Mesendoderm (in vitro differentiated cells): Measurements from ENCODE around the gene SLC51A.

Source experiments
- DNase-seq: peaks from one replicate; pipeline ENCODE4 v3.0.0; 2013
- H2AK5ac ChIP-seq: 2 replicates; pipeline ENCODE4 v1.6.1; 2013; ENCODE audit warnings: low read length, inconsistent platforms
- H2BK120ac ChIP-seq: 2 replicates; pipeline ENCODE4 v1.6.1; 2013; ENCODE audit warnings: low read depth, mild to moderate bottlenecking, low read length, moderate library complexity, mixed read lengths
- H2BK15ac ChIP-seq: replicated peaks from 2 replicates; pipeline ENCODE4 v1.6.1; 2013; ENCODE audit warnings: low read depth, mild to moderate bottlenecking, moderate library complexity
- H2BK5ac ChIP-seq: 2 replicates; pipeline ENCODE4 v1.6.1; 2013; ENCODE audit warnings: low read length, inconsistent platforms
- H3K18ac ChIP-seq: 2 replicates; pipeline ENCODE4 v1.6.1; 2013; ENCODE audit warnings: mild to moderate bottlenecking, low read length, mixed read lengths
- H3K23ac ChIP-seq: one replicate; pipeline ENCODE4 v1.6.1; 2013; ENCODE audit warnings: low read length
- H3K27ac ChIP-seq: 2 replicates; pipeline ENCODE4 v1.5.1; 2013; ENCODE audit warnings: low read depth, mild to moderate bottlenecking, inconsistent platforms, low read length, moderate library complexity
- H3K27me3 ChIP-seq: 2 replicates; pipeline ENCODE4 v1.6.1; 2013; ENCODE audit warnings: low read length, control low read depth, mild to moderate bottlenecking, inconsistent platforms; ENCODE audit not compliant: insufficient read depth, poor library complexity
- H3K36me3 ChIP-seq: 2 replicates; pipeline ENCODE4 v1.6.1; 2013; ENCODE audit warnings: low read length, inconsistent platforms; ENCODE audit not compliant: control insufficient read depth, insufficient read depth
- H3K4ac ChIP-seq: one replicate; pipeline ENCODE4 v1.6.1; 2013; ENCODE audit warnings: low read depth, mild to moderate bottlenecking, low read length, moderate library complexity
- H3K4me1 ChIP-seq: 2 replicates; pipeline ENCODE4 v1.6.1; 2013; ENCODE audit warnings: low read depth, low read length, inconsistent platforms; ENCODE audit not compliant: control insufficient read depth
- H3K4me2 ChIP-seq: 2 replicates; pipeline ENCODE4 v1.6.1; 2013; ENCODE audit warnings: low read length
- H3K4me3 ChIP-seq: 2 replicates; pipeline ENCODE4 v1.5.1; 2013; ENCODE audit warnings: mild to moderate bottlenecking, low read length
- H3K56ac ChIP-seq: one replicate; pipeline ENCODE4 v1.6.1; 2013; ENCODE audit warnings: low read length
- H3K79me1 ChIP-seq: 2 replicates; pipeline ENCODE4 v1.6.1; 2013; ENCODE audit warnings: low read length, inconsistent platforms
- H3K79me2 ChIP-seq: 2 replicates; pipeline ENCODE4 v1.6.1; 2013; ENCODE audit warnings: mild to moderate bottlenecking, low read length; ENCODE audit not compliant: control insufficient read depth, insufficient read depth
- H3K9ac ChIP-seq: 2 replicates; pipeline ENCODE4 v1.6.1; 2013; ENCODE audit warnings: low read length, inconsistent platforms
- H4K5ac ChIP-seq: one replicate; pipeline ENCODE4 v1.6.1; 2013; ENCODE audit warnings: low read length
- H4K8ac ChIP-seq: one replicate; pipeline ENCODE4 v1.6.1; 2013; ENCODE audit warnings: low read depth, mild to moderate bottlenecking, control low read depth, low read length, moderate library complexity
- WGBS: extraction: QIAGEN DNeasy Blood & Tissue Kit; methylation state at CpG from one replicate; pipeline ENCODE4 v1.1.7; 2013; ENCODE audit warnings: low lambda C conversion rate, missing lambda C conversion rate; ENCODE audit not compliant: insufficient coverage; ENCODE audit errors: extremely low coverage; 5-methylcytosine and 5-hydroxymethylcytosine counted together

The SLC51A gene

DNA sequence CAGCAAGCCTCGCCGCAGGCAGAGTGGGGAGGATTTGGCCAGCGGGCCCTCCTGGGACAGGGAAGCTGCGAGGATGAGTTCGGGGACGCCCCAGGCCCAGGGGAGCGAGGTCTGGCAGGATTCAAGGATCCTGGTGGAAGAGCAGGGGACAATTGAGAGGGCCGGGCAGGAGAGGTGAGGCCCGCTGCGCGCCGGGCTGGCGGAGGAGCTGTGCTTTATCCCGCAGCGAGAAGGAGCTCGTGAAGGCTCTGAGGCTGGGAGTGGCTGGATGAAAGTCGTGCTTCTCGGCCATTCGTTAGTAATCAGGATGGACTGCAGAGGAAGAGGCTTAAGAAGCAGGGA lies 3.6 kb downstream of the SLC51A start:
- H3K27me3 ChIP-seq = no peaks in the 10 kb centered on the region
- no peak overlapping the region for H3K23ac ChIP-seq
- H3K56ac ChIP-seq = no peak overlapping the region
- H2BK120ac ChIP-seq = no peak overlapping the region
- no peak overlapping the region for H2AK5ac ChIP-seq
- no peak overlapping the region for H3K9ac ChIP-seq
- DNase-seq = no peak
- no peak overlapping the region for H4K5ac ChIP-seq
- H3K79me1 ChIP-seq = no peaks in the 10 kb centered on the region
- no peak overlapping the region for H2BK5ac ChIP-seq
- no peak overlapping the region for H3K4me3 ChIP-seq
- H3K4ac ChIP-seq = no peak overlapping the region
- H4K8ac ChIP-seq = no peak overlapping the region
- no peak overlapping the region for H2BK15ac ChIP-seq
- no peak overlapping the region for H3K18ac ChIP-seq
- H3K4me2 ChIP-seq = no peak overlapping the region
- no peaks in the 10 kb centered on the region for H3K36me3 ChIP-seq
- H3K4me1 ChIP-seq = no peaks in the 10 kb centered on the region
- H3K27ac ChIP-seq = no peak overlapping the region
- WGBS = no CpG with 5 or more reads among the region's 19 CpGs
- no peaks in the 10 kb centered on the region for H3K79me2 ChIP-seq

DNA sequence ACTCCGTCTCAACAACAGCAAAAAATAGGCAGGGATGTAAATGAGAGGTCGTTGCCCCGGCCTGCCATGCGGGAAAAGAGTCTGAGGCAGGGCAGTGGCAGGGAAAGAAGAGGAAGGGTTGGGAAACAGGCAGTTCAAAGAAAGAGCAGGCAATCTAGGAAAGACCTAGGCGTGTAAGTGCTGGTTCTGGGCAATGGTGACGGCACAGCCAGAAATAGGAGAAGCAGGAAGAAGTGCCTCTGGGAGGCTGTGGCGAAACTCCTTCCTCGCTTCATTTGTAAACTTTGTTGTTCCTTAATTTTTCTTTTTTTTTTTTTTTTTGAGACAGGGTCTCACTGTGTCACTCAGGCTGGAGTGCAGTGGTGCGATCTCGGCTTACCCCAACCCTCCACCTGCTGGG lies 4.3 kb downstream of the SLC51A start:
- Histone ChIP-seq H2BK5ac (no peak overlapping the region), H3K27me3 (no peaks in the 10 kb centered on the region), H3K18ac (no peak overlapping the region), H3K4me2 (no peak overlapping the region), H2AK5ac (no peak overlapping the region), H3K4me3 (no peak overlapping the region), H3K27ac (no peak overlapping the region), H3K79me1 (no peaks in the 10 kb centered on the region), H3K4ac (no peak overlapping the region), H3K56ac (no peak overlapping the region), H4K8ac (no peak overlapping the region), H3K4me1 (no peaks in the 10 kb centered on the region), H2BK120ac (no peak overlapping the region), H2BK15ac (no peak overlapping the region), H3K36me3 (no peaks in the 10 kb centered on the region), H3K23ac (no peak overlapping the region), H4K5ac (no peak overlapping the region), H3K79me2 (no peaks in the 10 kb centered on the region), H3K9ac (no peak overlapping the region)
- no CpG with 5 or more reads among the region's 10 CpGs for WGBS
- no peak for DNase-seq

DNA sequence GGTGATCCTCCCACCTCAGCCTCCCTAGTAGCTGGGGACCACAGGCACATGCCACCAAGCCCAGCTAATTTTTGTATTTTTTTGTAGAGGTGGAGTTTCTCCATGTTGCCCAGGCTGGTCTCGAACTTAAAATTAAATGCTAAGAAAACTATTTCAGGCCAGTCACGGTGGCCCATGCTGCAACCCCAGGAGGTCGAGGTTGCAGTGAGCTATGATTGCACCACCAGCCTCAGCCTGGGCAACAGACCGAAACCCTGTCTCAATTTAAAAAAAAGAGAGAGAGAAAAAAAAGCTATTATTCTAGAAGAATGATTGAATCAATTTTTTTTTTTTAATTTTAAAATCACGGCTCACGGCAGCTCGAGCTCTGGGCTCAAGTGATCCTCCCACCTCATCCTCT lies 4.7 kb downstream of the SLC51A start:
- Histone ChIP-seq H3K56ac (no peak overlapping the region), H3K79me1 (no peaks in the 10 kb centered on the region), H3K79me2 (no peaks in the 10 kb centered on the region), H3K23ac (no peak overlapping the region), H3K9ac (no peak overlapping the region), H2BK120ac (no peak overlapping the region), H2AK5ac (no peak overlapping the region), H3K27ac (no peak overlapping the region), H3K4me1 (no peaks in the 10 kb centered on the region), H3K4ac (no peak overlapping the region), H4K5ac (no peak overlapping the region), H3K18ac (no peak overlapping the region), H4K8ac (no peak overlapping the region), H2BK5ac (no peak overlapping the region), H2BK15ac (no peak overlapping the region), H3K4me2 (no peak overlapping the region), H3K4me3 (no peak overlapping the region), H3K27me3 (no peaks in the 10 kb centered on the region), H3K36me3 (no peaks in the 10 kb centered on the region)
- no CpG with 5 or more reads among the region's 7 CpGs for WGBS
- DNase-seq = no peak

DNA sequence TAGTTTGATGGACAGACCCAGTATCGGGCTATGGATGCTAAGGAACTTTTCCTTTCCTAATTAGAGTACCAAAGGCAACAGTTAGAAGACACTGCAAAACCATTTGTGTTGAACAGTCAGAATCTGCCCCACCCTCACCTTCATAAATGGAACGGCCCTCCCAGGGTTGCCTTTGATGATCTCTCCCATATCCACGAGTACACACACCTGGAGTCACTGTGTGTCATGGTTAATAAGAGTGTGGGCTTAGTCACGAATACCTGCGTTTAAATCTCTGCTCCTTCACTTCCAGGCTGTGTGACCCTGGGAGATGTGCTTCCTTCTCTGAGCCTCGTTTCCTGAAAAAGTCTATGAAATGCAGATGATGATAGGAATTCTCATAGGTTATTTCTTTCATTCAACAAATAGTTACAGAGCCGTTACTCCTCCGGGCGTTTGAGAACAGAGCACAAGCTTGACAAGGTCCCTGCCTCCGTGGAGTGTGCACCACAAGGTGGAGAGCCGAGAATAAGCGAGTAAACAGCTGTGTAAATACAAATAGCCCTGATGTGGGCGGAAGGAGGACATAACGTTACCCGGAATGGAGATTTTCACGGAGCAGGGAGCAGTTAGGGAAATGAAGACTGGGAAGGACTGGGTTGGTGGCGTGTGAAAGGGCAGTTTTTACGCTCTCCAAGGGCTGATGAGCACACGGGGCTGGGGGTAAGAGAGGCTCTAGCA lies 6.7 kb downstream of the SLC51A start:
- Histone ChIP-seq H3K4me2 (no peak overlapping the region), H3K27me3 (no peaks in the 10 kb centered on the region), H3K4ac (no peak overlapping the region), H2BK15ac (no peak overlapping the region), H2BK5ac (no peak overlapping the region), H2BK120ac (no peak overlapping the region), H3K79me1 (no peaks in the 10 kb centered on the region), H3K18ac (no peak overlapping the region), H3K4me1 (no peaks in the 10 kb centered on the region), H3K23ac (no peak overlapping the region), H4K5ac (no peak overlapping the region), H2AK5ac (no peak overlapping the region), H3K56ac (no peak overlapping the region), H3K27ac (no peak overlapping the region), H3K79me2 (no peaks in the 10 kb centered on the region), H3K36me3 (no peaks in the 10 kb centered on the region), H3K4me3 (no peak overlapping the region), H4K8ac (no peak overlapping the region), H3K9ac (no peak overlapping the region)
- DNase-seq = no peak
- no CpG with 5 or more reads among the region's 19 CpGs for WGBS

DNA sequence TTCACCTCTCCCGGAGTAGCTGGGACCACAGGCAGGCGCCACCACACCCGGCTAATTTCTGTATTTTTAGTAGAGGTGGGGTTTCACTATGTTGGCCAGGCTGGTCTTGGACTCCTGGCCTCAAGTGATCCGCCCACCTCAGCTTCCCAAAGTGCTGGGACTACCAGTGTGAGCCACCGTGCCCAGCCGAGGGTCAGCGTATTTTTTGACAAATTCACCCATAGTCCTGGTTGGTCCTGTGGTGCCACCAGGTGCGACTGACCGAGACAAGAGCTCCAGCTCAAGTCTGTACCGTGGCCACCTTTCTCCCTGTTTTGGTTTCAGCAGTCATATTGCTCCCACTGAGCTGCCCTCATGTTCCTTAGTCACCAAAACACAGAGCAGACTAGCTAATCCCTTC lies 8.8 kb downstream of the SLC51A start:
- no peaks in the 10 kb centered on the region for H3K79me1 ChIP-seq
- no peak overlapping the region for H3K27ac ChIP-seq
- no peak overlapping the region for H3K4me3 ChIP-seq
- no peaks in the 10 kb centered on the region for H3K4me1 ChIP-seq
- H2BK120ac ChIP-seq = no peak overlapping the region
- no peak overlapping the region for H2AK5ac ChIP-seq
- H3K36me3 ChIP-seq = no peaks in the 10 kb centered on the region
- no peak for DNase-seq
- H3K23ac ChIP-seq = no peak overlapping the region
- no peak overlapping the region for H3K18ac ChIP-seq
- H3K79me2 ChIP-seq = no peaks in the 10 kb centered on the region
- H4K8ac ChIP-seq = no peak overlapping the region
- H4K5ac ChIP-seq = no peak overlapping the region
- WGBS = no CpG with 5 or more reads among the region's 10 CpGs
- H3K4ac ChIP-seq = no peak overlapping the region
- H3K56ac ChIP-seq = no peak overlapping the region
- no peak overlapping the region for H3K4me2 ChIP-seq
- H3K9ac ChIP-seq = no peak overlapping the region
- H2BK5ac ChIP-seq = no peak overlapping the region
- no peaks in the 10 kb centered on the region for H3K27me3 ChIP-seq
- no peak overlapping the region for H2BK15ac ChIP-seq

DNA sequence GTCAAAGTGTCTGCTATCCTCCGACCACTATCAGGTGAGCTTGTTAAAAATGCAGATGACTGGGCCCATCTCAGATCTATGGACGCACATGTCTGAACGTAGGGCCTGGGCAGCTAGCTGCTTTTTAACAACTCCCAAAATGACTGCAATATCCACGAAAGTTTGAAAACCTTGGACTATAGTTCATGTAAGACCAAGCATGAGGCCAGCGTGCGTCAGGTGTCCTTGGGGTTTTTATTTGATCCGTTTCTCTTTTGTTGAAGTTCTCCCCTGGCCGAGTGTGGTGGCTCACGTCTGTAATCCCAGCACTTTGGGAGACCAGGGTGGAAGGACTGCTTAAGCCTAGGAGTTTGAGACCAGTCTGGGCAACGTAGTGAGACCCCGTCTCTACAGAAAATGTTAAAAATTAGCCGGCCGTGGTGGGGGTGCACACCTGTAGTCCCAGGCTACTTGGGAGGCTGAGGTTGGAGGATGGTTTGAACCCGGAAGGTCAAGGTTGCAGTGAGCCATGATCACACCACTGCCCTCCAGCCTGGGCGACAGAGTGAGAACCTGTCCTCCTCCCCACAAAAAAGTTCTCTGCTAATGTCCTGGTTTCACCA lies 9.5 kb downstream of the SLC51A start:
- no peak for DNase-seq
- H3K9ac ChIP-seq = no peak overlapping the region
- no peak overlapping the region for H3K27ac ChIP-seq
- no peaks in the 10 kb centered on the region for H3K36me3 ChIP-seq
- no peak overlapping the region for H3K56ac ChIP-seq
- no peak overlapping the region for H3K18ac ChIP-seq
- H2AK5ac ChIP-seq = no peak overlapping the region
- no peak overlapping the region for H2BK15ac ChIP-seq
- H2BK5ac ChIP-seq = no peak overlapping the region
- H3K4me3 ChIP-seq = no peak overlapping the region
- no peak overlapping the region for H3K4me2 ChIP-seq
- no CpG with 5 or more reads among the region's 15 CpGs for WGBS
- H3K4ac ChIP-seq = no peak overlapping the region
- H4K5ac ChIP-seq = no peak overlapping the region
- H3K79me2 ChIP-seq = no peaks in the 10 kb centered on the region
- no peaks in the 10 kb centered on the region for H3K79me1 ChIP-seq
- no peak overlapping the region for H3K23ac ChIP-seq
- H3K27me3 ChIP-seq = no peaks in the 10 kb centered on the region
- H3K4me1 ChIP-seq = no peaks in the 10 kb centered on the region
- H4K8ac ChIP-seq = no peak overlapping the region
- H2BK120ac ChIP-seq = no peak overlapping the region
